Measurements from ENCODE around the gene SLX4IP. TPM values are rescaled to one million over a fixed set of nuclear protein-coding genes. Genes with fewer than 3 reads are reported as not detected.

Gene SLX4IP
- total and polyA plus RNA-seq, 2 of the 13 experiments (the other 11 are each of a cell fraction or from before 2014, with no cell fraction given), result 3.6 to 7.3 TPM

DNA sequence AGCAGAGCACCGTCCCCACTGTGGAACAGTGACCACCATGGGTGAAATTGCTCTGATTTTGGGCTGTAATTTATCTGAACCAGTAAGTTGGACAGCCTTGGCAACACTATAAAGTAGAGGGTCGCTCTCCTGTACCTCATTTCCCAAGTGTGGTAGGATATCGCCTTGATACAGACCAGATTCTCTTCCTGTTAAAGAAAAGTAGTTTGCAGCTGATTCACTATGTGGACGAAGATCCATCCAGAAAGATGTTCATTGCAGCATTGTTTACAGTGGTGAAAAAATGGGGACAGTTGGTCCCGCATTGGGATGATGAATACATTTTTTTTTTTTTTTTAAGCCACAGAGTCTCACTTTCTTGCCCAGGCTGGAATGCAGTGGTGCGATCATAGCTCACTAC, 74.3 kb downstream of the SLX4IP start:
- Histone ChIP-seq H3K36me3 (replicated peaks in 1 of 2; ENCODE audit: control insufficient read depth in 1 of 2, insufficient read depth in 2 of 2, low read length in 2 of 2) (no peaks in the 10 kb centered on the region; a peak in 1 of 5 replicates), H3K4me1 (ENCODE audit: insufficient read depth, low read length) (peaks cover 43% of the 10 kb centered on the region), H3K4me2 (ENCODE audit: low read depth, low read length) (no peak overlapping the region), H3K79me2 (ENCODE audit: insufficient read depth, low read length) (peaks cover 2% of the 10 kb centered on the region), H2AFZ (ENCODE audit: low read length) (no peak overlapping the region), H4K20me1 (ENCODE audit: insufficient read depth, low read length) (no peaks in the 10 kb centered on the region), H3K9me3 (ENCODE audit: low read length) (no peaks in the 10 kb centered on the region), H3K4me3 (replicated peaks in 1 of 3; ENCODE audit: insufficient read depth in 1 of 3, low read depth in 2 of 3, low read length in 3 of 3) (no peak overlapping the region), H3K27me3 (ENCODE audit: control insufficient read depth in 1 of 2, insufficient read depth in 2 of 2, low read length in 2 of 2) (no peaks in the 10 kb centered on the region), H3K9ac (ENCODE audit: insufficient read depth, low read depth, low read length) (no peak overlapping the region), H3K27ac (ENCODE audit: extremely low read length, insufficient read depth, low read length) (no peak overlapping the region)
- POLR2A ChIA-PET, result interaction anchor here (0.5 kb wide), 1 partner anchor 64 kb away, joined by 3 read pairs; no protein-coding TSS in a partner anchor
- in situ Hi-C loops (cut with HindIII; ENCODE audit: extremely low pct_ligation_motif_present, low pct_unique_long_range_greater_than_20kb), result no loop called here
- FAIRE-seq (no peak), DNase-seq (ENCODE audit: low spot score) (no peak), ATAC-seq (no peak)
- intact Hi-C loops (cut with micrococcal nuclease; ENCODE audit: unreplicated experiment), result no loop called here
- no TSS peak for BruUV-seq (replicated peaks)
- CTCF ChIA-PET (ENCODE audit: low intra/inter-chr PET ratio, low total read pairs), result no interaction called here
- 96% methylated on average over 6 of the region's 6 CpGs for WGBS (ENCODE audit: low lambda C conversion rate)
- TF ChIP-seq ZFYVE20 (CRISPR knock-in tag; IDR thresholded peaks at IDR 0.05; ENCODE audit: borderline replicate concordance, low read depth) (no peak), NKX3-1 (CRISPR knock-in tag; IDR thresholded peaks at IDR 0.05) (no peak), ZNF556 (CRISPR knock-in tag; IDR thresholded peaks at IDR 0.05; ENCODE audit: borderline replicate concordance) (no peak), ARNTL (CRISPR knock-in tag; IDR thresholded peaks at IDR 0.05) (no peak), ZSCAN29 (CRISPR knock-in tag; conservative IDR thresholded peaks at IDR 0.05) (no peak), BRD4 (CRISPR knock-in tag; IDR thresholded peaks at IDR 0.05) (no peak), ZKSCAN1 (IDR thresholded peaks at IDR 0.05; ENCODE audit: low read length) (no peak), ARNT2 (CRISPR knock-in tag; IDR thresholded peaks at IDR 0.05; ENCODE audit: low read depth) (no peak)

DNA sequence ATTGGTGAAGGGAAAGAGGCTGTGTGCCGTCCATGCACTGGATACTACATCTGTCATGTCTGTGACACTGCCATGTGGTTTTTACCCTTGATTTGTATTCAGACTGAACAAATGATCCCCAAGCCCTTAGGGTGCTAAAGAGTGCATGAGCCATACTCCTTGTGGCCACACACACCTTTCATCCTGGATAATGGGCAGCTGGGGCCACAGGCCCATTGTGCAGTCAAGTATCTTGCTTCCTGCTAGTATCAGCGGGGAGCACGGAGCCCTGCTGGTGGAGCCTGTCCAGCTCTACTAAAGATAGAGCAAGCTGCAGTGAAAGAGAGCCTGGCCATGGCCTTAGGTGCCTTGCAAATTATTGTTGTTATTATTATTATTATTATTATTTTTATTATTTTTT, 75.1 kb downstream of the SLX4IP start:
- Histone ChIP-seq H2AFZ (ENCODE audit: low read length) (no peak overlapping the region), H3K4me3 (replicated peaks in 1 of 3; ENCODE audit: insufficient read depth in 1 of 3, low read depth in 2 of 3, low read length in 3 of 3) (no peak overlapping the region), H3K36me3 (replicated peaks in 1 of 2; ENCODE audit: control insufficient read depth in 1 of 2, insufficient read depth in 2 of 2, low read length in 2 of 2) (no peaks in the 10 kb centered on the region; a peak in 1 of 5 replicates), H3K27ac (ENCODE audit: extremely low read length, insufficient read depth, low read length) (no peak overlapping the region), H3K4me1 (ENCODE audit: insufficient read depth, low read length) (peaks cover 43% of the 10 kb centered on the region), H3K9ac (ENCODE audit: insufficient read depth, low read depth, low read length) (no peak overlapping the region), H3K4me2 (ENCODE audit: low read depth, low read length) (no peak overlapping the region), H3K27me3 (ENCODE audit: control insufficient read depth in 1 of 2, insufficient read depth in 2 of 2, low read length in 2 of 2) (no peaks in the 10 kb centered on the region), H3K9me3 (ENCODE audit: low read length) (no peaks in the 10 kb centered on the region), H4K20me1 (ENCODE audit: insufficient read depth, low read length) (no peaks in the 10 kb centered on the region), H3K79me2 (ENCODE audit: insufficient read depth, low read length) (peaks cover 2% of the 10 kb centered on the region)
- ChIA-PET POLR2A (no interaction called here), CTCF (ENCODE audit: low intra/inter-chr PET ratio, low total read pairs) (no interaction called here)
- intact Hi-C loops (cut with micrococcal nuclease; ENCODE audit: unreplicated experiment), result no loop called here
- no peak for ATAC-seq
- FAIRE-seq, result no peak
- no peak for DNase-seq (ENCODE audit: low spot score)
- in situ Hi-C loops (cut with HindIII; ENCODE audit: extremely low pct_ligation_motif_present, low pct_unique_long_range_greater_than_20kb), result no loop called here
- TF ChIP-seq, protein P1, sequence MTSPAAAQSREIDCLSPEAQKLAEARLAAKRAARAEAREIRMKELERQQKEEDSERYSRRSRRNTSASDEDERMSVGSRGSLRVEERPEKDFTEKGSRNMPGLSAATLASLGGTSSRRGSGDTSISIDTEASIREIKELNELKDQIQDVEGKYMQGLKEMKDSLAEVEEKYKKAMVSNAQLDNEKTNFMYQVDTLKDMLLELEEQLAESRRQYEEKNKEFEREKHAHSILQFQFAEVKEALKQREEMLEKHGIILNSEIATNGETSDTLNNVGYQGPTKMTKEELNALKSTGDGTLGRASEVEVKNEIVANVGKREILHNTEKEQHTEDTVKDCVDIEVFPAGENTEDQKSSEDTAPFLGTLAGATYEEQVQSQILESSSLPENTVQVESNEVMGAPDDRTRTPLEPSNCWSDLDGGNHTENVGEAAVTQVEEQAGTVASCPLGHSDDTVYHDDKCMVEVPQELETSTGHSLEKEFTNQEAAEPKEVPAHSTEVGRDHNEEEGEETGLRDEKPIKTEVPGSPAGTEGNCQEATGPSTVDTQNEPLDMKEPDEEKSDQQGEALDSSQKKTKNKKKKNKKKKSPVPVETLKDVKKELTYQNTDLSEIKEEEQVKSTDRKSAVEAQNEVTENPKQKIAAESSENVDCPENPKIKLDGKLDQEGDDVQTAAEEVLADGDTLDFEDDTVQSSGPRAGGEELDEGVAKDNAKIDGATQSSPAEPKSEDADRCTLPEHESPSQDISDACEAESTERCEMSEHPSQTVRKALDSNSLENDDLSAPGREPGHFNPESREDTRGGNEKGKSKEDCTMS (CRISPR knock-in tag; conservative IDR thresholded peaks at IDR 0.05), result no peak
- TF ChIP-seq IKZF4 (CRISPR knock-in tag; IDR thresholded peaks at IDR 0.05; ENCODE audit: borderline replicate concordance, low read depth, not compliant biosample characterization), result no peak
- no peak for TF ChIP-seq ZNF207 (IDR thresholded peaks at IDR 0.05; ENCODE audit: borderline replicate concordance)
- TF ChIP-seq ZZZ3 (CRISPR knock-in tag; IDR thresholded peaks at IDR 0.05; ENCODE audit: borderline replicate concordance), result no peak
- 0 out of 2 replicates have a peak, but pooled peaks have one; percentile 25 for TF ChIP-seq ZNF263 (CRISPR knock-in tag; IDR thresholded peaks at IDR 0.05)
- 0 out of 2 replicates have a peak, but pooled peaks have one; percentile 36 for TF ChIP-seq ZNF3 (CRISPR knock-in tag; IDR thresholded peaks at IDR 0.05)
- no peak for TF ChIP-seq ZNF615 (CRISPR knock-in tag; IDR thresholded peaks at IDR 0.05; ENCODE audit: borderline replicate concordance)
- peak; percentile 49; the same call in 1 of the 2 replicates for TF ChIP-seq ZNF7 (CRISPR knock-in tag; IDR thresholded peaks at IDR 0.05)
- no peak for TF ChIP-seq AHR (CRISPR knock-in tag; IDR thresholded peaks at IDR 0.05)
- TF ChIP-seq EP300 (IDR thresholded peaks at IDR 0.05; ENCODE audit: low read depth in 2 of 2, low read length in 2 of 2), result no peak
- 0 out of 2 replicates have a peak, but pooled peaks have one; percentile 14 for TF ChIP-seq EP300 (CRISPR knock-in tag; IDR thresholded peaks at IDR 0.05; ENCODE audit: borderline replicate concordance)
- 100% methylated on average over 3 of the region's 3 CpGs for WGBS (ENCODE audit: low lambda C conversion rate)
- BruUV-seq (replicated peaks), result no TSS peak
